GM20000 (cell line): ENCODE data around the gene NFATC4.
A peak's percentile ranks its signal among the peaks of the same experiment; 100 is the strongest.

Experiments
- DNase-seq: peaks from one replicate; pipeline ENCODE4 v3.0.0; 2012; ENCODE audit warnings: low spot score
- CTCF ChIP-seq: IDR thresholded peaks from 2 replicates; pipeline ENCODE4 v1.5.1; 2012; ENCODE audit warnings: mild to moderate bottlenecking, control low read depth; ENCODE audit errors: extremely low read depth, missing control alignments

Gene NFATC4

GRCh38 chr14:24367514-24368211, at the start of gene NFATC4:
Gene NFATC4 (plus strand): TSS chr14:24368184. CDS start chr14:24368341, 157 bp downstream.
- DNase-seq = peak; percentile 86
- TF ChIP-seq CTCF = no peak

- no peak for TF ChIP-seq CTCF
- no peak for DNase-seq
Observed at GRCh38 chr14:24321212-24321975, 46.6 kb upstream of the NFATC4 start.

GRCh38 chr14:24322672-24323071, 45.3 kb upstream of the NFATC4 start:
- no peak for DNase-seq
- no peak for TF ChIP-seq CTCF

GRCh38 chr14:24323341-24323740, 44.6 kb upstream of the NFATC4 start:
- no peak for TF ChIP-seq CTCF

GRCh38 chr14:24324024-24324423, 44.0 kb upstream of the NFATC4 start:
- TF ChIP-seq CTCF = no peak

More at GRCh38 chr14:24323341-24323740, 44.6 kb upstream of the NFATC4 start:
- no peak for DNase-seq

GRCh38 chr14:24325041-24325530, 42.9 kb upstream of the NFATC4 start:
- no peak for TF ChIP-seq CTCF
- no peak for DNase-seq

More at GRCh38 chr14:24324024-24324423, 44.0 kb upstream of the NFATC4 start:
- no peak for DNase-seq

GRCh38 chr14:24325963-24326362, 42.0 kb upstream of the NFATC4 start:
- TF ChIP-seq CTCF = no peak
- DNase-seq = no peak
